Stimulated activated CD8-positive, alpha-beta memory T cell treated with anti-CD3 and anti-CD28 coated beads, Interleukin-12 subunit alpha, Interleukin-12 subunit beta, amount 100 ng/mL, for 24 hours (primary cell): ENCODE data around the gene GALNT10.

ENCODE experiments used
- DNase-seq: peaks from one replicate; pipeline ENCODE4 v3.0.0-alpha.2; 2020; ENCODE audit errors: extremely low read depth

The GALNT10 gene

GRCh38 chr5:154296525-154297159, 106.1 kb downstream of the GALNT10 start:
- no peak for DNase-seq

DNA sequence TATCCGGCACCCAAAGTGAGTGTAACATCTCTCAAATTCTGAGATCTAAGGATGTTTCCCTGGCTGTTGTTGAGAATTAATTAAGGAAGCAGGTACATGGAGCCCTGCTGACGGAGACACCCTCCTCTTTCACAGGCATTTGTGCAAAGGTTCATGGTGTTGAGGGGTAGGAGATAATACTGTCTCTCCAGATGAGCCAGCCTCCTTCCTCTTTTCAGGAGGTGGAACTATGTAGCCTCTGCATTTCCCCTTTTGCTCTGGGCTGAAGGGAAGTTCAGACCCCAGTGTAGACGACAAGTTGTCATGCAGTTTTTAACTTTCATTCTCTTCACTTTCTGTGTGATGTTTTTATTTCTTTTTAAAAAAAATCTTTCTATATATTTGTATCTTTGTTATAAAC, 107.5 kb downstream of the GALNT10 start:
- DNase-seq: no peak

- DNase-seq: no peak
Observed at GRCh38 chr5:154300207-154300883, 109.8 kb downstream of the GALNT10 start.

DNA sequence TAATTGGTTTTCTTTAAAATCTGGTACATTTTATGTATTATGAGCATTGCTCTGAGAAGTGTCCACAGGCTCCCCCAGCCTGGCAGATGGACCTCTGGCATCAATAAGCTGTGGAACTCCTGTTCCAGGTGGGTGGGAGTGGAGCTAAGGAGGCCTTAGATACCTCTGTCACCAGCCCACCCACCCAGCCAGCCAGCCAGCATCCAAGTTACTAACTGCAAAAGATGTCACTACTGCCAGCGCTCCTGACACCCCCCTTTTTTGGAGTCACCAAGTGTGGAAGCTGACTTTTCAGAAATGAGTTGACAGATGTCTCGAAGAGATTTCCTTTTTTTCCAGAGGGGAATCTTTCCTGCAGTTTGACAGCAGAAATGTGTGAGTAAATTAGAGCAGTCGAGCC, 111.2 kb downstream of the GALNT10 start:
- DNase-seq: no peak

DNA sequence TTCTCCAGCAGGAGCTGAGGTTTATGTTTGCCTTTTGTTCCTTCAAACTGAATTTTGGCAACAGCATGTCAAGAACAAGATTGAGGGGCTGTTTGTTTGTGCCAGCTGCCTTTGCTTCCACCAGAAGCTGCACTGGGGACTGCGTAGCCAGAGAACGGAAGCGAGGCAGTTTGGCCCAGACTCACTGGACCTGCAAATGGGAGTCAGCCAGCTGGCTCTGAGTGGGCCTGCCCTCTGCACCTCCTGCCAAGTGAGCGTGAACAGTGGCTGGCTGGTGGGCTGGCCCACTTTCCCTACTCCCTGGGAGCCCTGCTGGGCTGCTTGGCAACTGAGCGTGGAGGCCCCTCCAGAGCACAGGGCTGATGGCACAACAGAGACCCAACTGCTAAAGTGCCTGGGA, 111.6 kb downstream of the GALNT10 start:
- DNase-seq: no peak

DNA sequence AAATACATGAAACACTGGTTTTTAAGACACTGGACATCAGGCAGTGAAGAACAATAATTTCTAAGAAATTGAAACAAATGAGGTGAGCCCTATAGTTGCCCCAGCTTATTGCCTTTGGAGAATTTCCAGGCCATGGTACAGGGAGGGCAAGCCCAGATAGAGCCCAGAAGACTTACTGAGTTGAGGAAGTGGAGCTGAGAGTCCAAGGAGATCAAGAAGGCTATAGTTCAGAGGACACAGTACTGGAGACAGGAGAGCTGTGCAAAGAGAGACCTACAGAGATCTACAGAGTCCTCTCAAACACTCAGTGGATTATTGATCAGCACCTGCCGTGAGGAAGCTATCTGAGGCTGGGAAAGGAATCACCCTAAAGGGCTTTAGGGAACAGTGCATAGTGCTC, 112.6 kb downstream of the GALNT10 start:
- no peak for DNase-seq

- DNase-seq: no peak
Observed at GRCh38 chr5:154308443-154309370, 118.2 kb downstream of the GALNT10 start.

GRCh38 chr5:154309371-154309745, 118.8 kb downstream of the GALNT10 start:
- DNase-seq: no peak

- DNase-seq: no peak
Observed at GRCh38 chr5:154309805-154310204, 119.3 kb downstream of the GALNT10 start.

DNA sequence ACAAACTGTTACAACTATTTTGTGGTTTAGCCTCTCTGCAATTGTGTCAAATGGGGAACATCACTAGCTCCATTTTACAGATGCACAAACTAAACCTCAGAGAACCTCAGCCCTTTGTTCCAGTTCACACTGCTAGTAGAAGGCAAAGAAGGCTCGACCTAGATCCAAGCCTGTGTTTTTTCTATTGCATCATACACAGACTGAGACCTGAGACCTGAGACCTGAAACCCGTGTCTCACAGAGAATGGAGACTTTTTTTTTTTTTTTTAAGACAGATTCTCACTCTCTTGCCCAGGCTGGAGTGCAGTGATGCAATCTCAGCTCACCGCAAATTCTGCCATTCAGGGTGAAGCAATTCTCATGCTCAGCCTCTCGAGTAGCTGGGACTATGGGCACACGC, 120.8 kb downstream of the GALNT10 start:
- no peak for DNase-seq

- DNase-seq: no peak
Observed at GRCh38 chr5:154312000-154312399, 121.5 kb downstream of the GALNT10 start.

GRCh38 chr5:154312576-154312975, 122.0 kb downstream of the GALNT10 start:
- no peak for DNase-seq

DNA sequence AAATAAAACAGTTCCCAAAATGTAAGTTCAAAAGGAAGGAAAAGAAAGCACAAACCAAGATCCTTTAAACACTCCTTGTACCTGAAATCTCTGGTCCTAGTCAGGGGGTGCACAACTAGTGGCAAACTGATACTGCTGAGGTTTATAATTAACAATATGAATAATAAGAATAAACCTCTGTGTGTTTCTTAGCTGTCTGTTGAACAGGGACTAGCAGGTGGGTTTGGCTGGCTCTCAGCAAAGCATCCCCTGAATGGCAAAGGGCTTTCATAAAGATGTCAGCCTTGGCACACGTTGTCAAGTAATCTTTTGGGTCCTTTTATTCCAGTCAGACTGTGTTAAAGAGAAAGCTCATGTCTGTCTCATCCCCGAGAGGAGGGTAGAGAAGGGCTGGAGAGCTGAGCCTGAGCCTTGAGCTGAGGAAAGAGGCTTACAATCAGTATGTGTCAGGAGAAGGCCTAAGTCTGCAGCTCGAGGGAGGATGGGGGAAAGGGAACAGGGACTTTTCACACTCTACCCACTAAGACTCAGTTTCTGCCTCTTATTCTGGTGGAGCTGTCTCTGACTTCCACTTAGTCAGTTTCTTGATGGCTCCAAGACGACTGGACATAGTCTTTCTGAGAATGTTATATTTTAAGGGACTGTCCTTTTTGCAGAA, 123.0 kb downstream of the GALNT10 start:
- no peak for DNase-seq

GRCh38 chr5:154315196-154315595, 124.7 kb downstream of the GALNT10 start:
- DNase-seq: no peak

GRCh38 chr5:154315756-154316155, 125.2 kb downstream of the GALNT10 start:
- DNase-seq: no peak

DNA sequence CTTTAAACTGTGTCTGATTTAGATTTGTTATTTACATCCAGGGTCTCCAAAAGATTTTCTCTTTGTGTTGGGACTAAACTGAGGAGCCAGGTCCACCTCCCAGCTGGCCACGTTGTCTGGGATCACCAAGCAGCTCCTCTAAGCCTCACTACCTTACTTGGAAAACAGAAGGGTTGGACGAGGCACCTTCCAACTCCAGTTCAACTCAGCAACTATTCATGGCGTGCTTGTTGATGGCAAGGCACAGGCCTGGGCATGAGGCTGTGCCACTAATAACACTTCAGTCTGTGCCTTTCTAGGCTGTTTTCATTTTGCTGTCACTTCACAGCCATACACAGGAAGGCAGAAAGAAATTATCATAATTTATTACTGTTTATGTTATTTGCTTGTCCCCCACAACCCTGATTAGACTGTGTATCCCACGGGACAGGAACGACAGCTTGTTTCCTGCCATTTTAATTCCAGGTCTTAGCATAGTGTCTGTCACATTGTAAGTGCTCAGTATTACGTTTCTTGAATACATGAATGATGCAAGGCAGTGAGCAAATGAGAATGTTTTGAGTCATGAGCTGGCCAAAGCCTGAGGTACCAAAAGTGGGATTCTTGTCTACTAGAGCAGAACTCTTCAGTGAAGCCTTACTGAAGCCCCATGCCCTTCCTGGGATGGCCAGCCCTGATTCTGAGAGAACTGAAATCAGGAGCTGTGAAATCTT, 125.8 kb downstream of the GALNT10 start:
- no peak for DNase-seq

DNA sequence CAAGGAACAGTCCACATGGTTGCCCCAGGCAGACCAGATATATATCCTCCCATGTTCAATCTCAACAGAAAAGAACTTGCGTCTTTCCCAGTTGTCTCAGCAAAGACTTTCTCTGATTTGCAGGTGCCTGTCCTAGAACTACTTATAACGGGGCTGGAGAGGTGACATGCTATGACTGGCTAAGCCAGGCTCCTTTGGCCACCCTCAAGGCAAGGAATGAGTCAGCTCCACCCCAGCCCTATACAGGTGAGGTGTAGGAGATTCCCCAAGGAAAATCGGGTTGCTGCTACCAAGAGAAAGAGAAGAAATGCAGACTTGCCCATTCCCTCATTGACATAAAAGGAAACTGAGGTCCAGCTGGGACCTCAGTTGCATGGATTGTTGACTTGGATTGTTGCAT, 127.4 kb downstream of the GALNT10 start:
- DNase-seq: no peak

- no peak for DNase-seq
Observed at GRCh38 chr5:154318691-154319090, 128.2 kb downstream of the GALNT10 start.

GRCh38 chr5:154319736-154320135, 129.2 kb downstream of the GALNT10 start:
- DNase-seq: no peak

GRCh38 chr5:154320224-154321089, 129.9 kb downstream of the GALNT10 start:
- no peak for DNase-seq

GRCh38 chr5:154321546-154321945, 131.0 kb downstream of the GALNT10 start:
- DNase-seq: no peak
